Measurements from ENCODE around the gene NUTF2. TPM values are rescaled to one million over a fixed set of nuclear protein-coding genes. Genes with fewer than 3 reads are reported as not detected.

NUTF2 gene
- polyA plus RNA-seq, 6 donors from 2014 or later: 126 to 148 (median 131) TPM

- Mint-ChIP-seq H3K27ac (peak overlapping the region; percentile 33 to 88 (median 82)), H3K4me1 (peaks cover 31 to 38% (median 38%) of the 10 kb centered on the region in 3 donors), H3K4me3 (peak overlapping the region; percentile 89 to 95 (median 91)), H3K36me3 (peaks cover 0 to 4% of the 10 kb centered on the region in 2 donors), H3K9me3 (no peaks in the 10 kb centered on the region), H3K27me3 (no peaks in the 10 kb centered on the region)
- ATAC-seq (ENCODE audit: low read depth in 2 of 2) (peak in 1 of 2 donors; percentile 1), DNase-seq (no peak)
Measured at GRCh38 chr16:67873435-67874370, 27.0 kb downstream of the NUTF2 start.

GRCh38 chr16:67874372-67874771 is 27.6 kb downstream of the NUTF2 start:
- peak overlapping the region in 5 of 6 donors; percentile 33 to 88 (median 84) for H3K27ac Mint-ChIP-seq

GRCh38 chr16:67877064-67877463 is 30.3 kb downstream of the NUTF2 start:
- no peaks in the 10 kb centered on the region for H3K27me3 Mint-ChIP-seq
- H3K36me3 Mint-ChIP-seq: peaks cover 0 to 4% of the 10 kb centered on the region in 2 donors
- H3K27ac Mint-ChIP-seq: no peak overlapping the region
- peaks cover 30 to 38% (median 37%) of the 10 kb centered on the region in 3 donors for H3K4me1 Mint-ChIP-seq
- no peak for ATAC-seq (ENCODE audit: low read depth in 2 of 2)
- DNase-seq: no peak
- H3K9me3 Mint-ChIP-seq: no peaks in the 10 kb centered on the region
- H3K4me3 Mint-ChIP-seq: peak overlapping the region in 1 of 8 donors; percentile 57

More at GRCh38 chr16:67874372-67874771, 27.6 kb downstream of the NUTF2 start:
- Mint-ChIP-seq H3K9me3 (no peaks in the 10 kb centered on the region), H3K27me3 (no peaks in the 10 kb centered on the region), H3K4me1 (peaks cover 31 to 38% (median 38%) of the 10 kb centered on the region in 3 donors), H3K36me3 (peaks cover 0 to 4% of the 10 kb centered on the region in 2 donors), H3K4me3 (peak overlapping the region; percentile 89 to 95 (median 91))
- DNase-seq (no peak), ATAC-seq (ENCODE audit: low read depth in 2 of 2) (no peak)

- peak overlapping the region in 1 of 8 donors; percentile 30 for H3K4me3 Mint-ChIP-seq
- peaks cover 4% of the 10 kb centered on the region in 2 donors for H3K36me3 Mint-ChIP-seq
- H3K27ac Mint-ChIP-seq: peak overlapping the region in 2 of 6 donors; percentile 27 to 47
Measured at GRCh38 chr16:67878232-67878631, 31.5 kb downstream of the NUTF2 start.

GRCh38 chr16:67878846-67879245 is 32.1 kb downstream of the NUTF2 start:
- no peak overlapping the region for H3K27ac Mint-ChIP-seq
- no peak for ATAC-seq (ENCODE audit: low read depth in 2 of 2)
- H3K4me3 Mint-ChIP-seq: peak overlapping the region in 1 of 8 donors; percentile 44
- H3K4me1 Mint-ChIP-seq: peaks cover 26 to 30% (median 28%) of the 10 kb centered on the region in 3 donors
- peaks cover 4 to 10% of the 10 kb centered on the region in 2 donors for H3K36me3 Mint-ChIP-seq
- H3K27me3 Mint-ChIP-seq: no peaks in the 10 kb centered on the region
- no peaks in the 10 kb centered on the region for H3K9me3 Mint-ChIP-seq
- no peak for DNase-seq

More at GRCh38 chr16:67878232-67878631, 31.5 kb downstream of the NUTF2 start:
- no peaks in the 10 kb centered on the region for H3K9me3 Mint-ChIP-seq
- no peaks in the 10 kb centered on the region for H3K27me3 Mint-ChIP-seq
- H3K4me1 Mint-ChIP-seq: peaks cover 27 to 31% (median 28%) of the 10 kb centered on the region in 3 donors
- DNase-seq (no peak), ATAC-seq (ENCODE audit: low read depth in 2 of 2) (no peak)

GRCh38 chr16:67879462-67879861 is 32.7 kb downstream of the NUTF2 start:
- Mint-ChIP-seq H3K9me3 (no peaks in the 10 kb centered on the region), H3K36me3 (peaks cover 4 to 11% of the 10 kb centered on the region in 2 donors), H3K27me3 (no peaks in the 10 kb centered on the region), H3K4me1 (peaks cover 19 to 25% (median 22%) of the 10 kb centered on the region in 3 donors), H3K27ac (peak overlapping the region in 1 of 6 donors; percentile 17), H3K4me3 (peak overlapping the region in 1 of 8 donors; percentile 63)
- ATAC-seq (ENCODE audit: low read depth in 2 of 2) (no peak), DNase-seq (no peak)

- Mint-ChIP-seq H3K4me1 (peaks cover 15 to 20% (median 19%) of the 10 kb centered on the region in 3 donors), H3K36me3 (peaks cover 4 to 11% of the 10 kb centered on the region in 2 donors), H3K27ac (peak overlapping the region in 1 of 6 donors; percentile 28), H3K27me3 (no peaks in the 10 kb centered on the region), H3K9me3 (no peaks in the 10 kb centered on the region), H3K4me3 (no peak overlapping the region)
- no peak for DNase-seq
- no peak for ATAC-seq (ENCODE audit: low read depth in 2 of 2)
Measured at GRCh38 chr16:67879936-67880335, 33.2 kb downstream of the NUTF2 start.

- no peak for ATAC-seq (ENCODE audit: low read depth in 2 of 2)
Measured at GRCh38 chr16:67880584-67880983, 33.9 kb downstream of the NUTF2 start.

GRCh38 chr16:67881621-67882161 is 35.0 kb downstream of the NUTF2 start:
- H3K4me1 Mint-ChIP-seq: peaks cover under 1 to 8% (median 6%) of the 10 kb centered on the region in 3 donors
- H3K9me3 Mint-ChIP-seq: no peaks in the 10 kb centered on the region
- H3K27ac Mint-ChIP-seq: peak overlapping the region in 1 of 6 donors; percentile 25
- no peaks in the 10 kb centered on the region for H3K27me3 Mint-ChIP-seq
- DNase-seq (no peak), ATAC-seq (ENCODE audit: low read depth in 2 of 2) (no peak)
- H3K4me3 Mint-ChIP-seq: no peak overlapping the region
- H3K36me3 Mint-ChIP-seq: peaks cover 3 to 11% of the 10 kb centered on the region in 2 donors

More at GRCh38 chr16:67880584-67880983, 33.9 kb downstream of the NUTF2 start:
- H3K4me3 Mint-ChIP-seq: no peak overlapping the region
- peak overlapping the region in 1 of 6 donors; percentile 28 for H3K27ac Mint-ChIP-seq
- no peak for DNase-seq
- H3K36me3 Mint-ChIP-seq: peaks cover 4 to 11% of the 10 kb centered on the region in 2 donors
- peaks cover 8 to 14% (median 12%) of the 10 kb centered on the region in 3 donors for H3K4me1 Mint-ChIP-seq
- no peaks in the 10 kb centered on the region for H3K27me3 Mint-ChIP-seq
- no peaks in the 10 kb centered on the region for H3K9me3 Mint-ChIP-seq

GRCh38 chr16:67882374-67883145 is 35.8 kb downstream of the NUTF2 start:
- no peaks in the 10 kb centered on the region for H3K9me3 Mint-ChIP-seq
- no peak overlapping the region for H3K27ac Mint-ChIP-seq
- peaks cover 2 to 8% (median 6%) of the 10 kb centered on the region in 3 donors for H3K4me1 Mint-ChIP-seq
- H3K36me3 Mint-ChIP-seq: peaks cover 0 to 11% of the 10 kb centered on the region in 2 donors
- no peak for DNase-seq
- H3K27me3 Mint-ChIP-seq: no peaks in the 10 kb centered on the region
- H3K4me3 Mint-ChIP-seq: no peak overlapping the region
- no peak for ATAC-seq (ENCODE audit: low read depth in 2 of 2)

GRCh38 chr16:67883146-67883871 is 36.6 kb downstream of the NUTF2 start:
- Mint-ChIP-seq H3K4me1 (peaks cover 2 to 8% (median 6%) of the 10 kb centered on the region in 3 donors), H3K36me3 (peaks cover 0 to 11% of the 10 kb centered on the region in 2 donors), H3K4me3 (no peak overlapping the region), H3K27ac (peak overlapping the region in 2 of 6 donors; percentile 38 to 70), H3K9me3 (no peaks in the 10 kb centered on the region), H3K27me3 (no peaks in the 10 kb centered on the region)
- no peak for ATAC-seq (ENCODE audit: low read depth in 2 of 2)
- no peak for DNase-seq

GRCh38 chr16:67883872-67884261 is 37.1 kb downstream of the NUTF2 start:
- Mint-ChIP-seq H3K27ac (no peak overlapping the region), H3K36me3 (peaks cover 0 to 11% of the 10 kb centered on the region in 2 donors), H3K4me3 (no peak overlapping the region), H3K9me3 (no peaks in the 10 kb centered on the region), H3K27me3 (no peaks in the 10 kb centered on the region), H3K4me1 (peaks cover 2 to 8% (median 6%) of the 10 kb centered on the region in 3 donors)
- ATAC-seq (ENCODE audit: low read depth in 2 of 2): peak; percentile 94 to 96
- peak; percentile 71 for DNase-seq

Measured in naive B cell (primary cell).